GM12878 (cell line): ENCODE data around the gene PRR20C.
"Not testable (repeated sequence)": the region's sequence is repeated elsewhere in the genome, so short reads cannot be mapped to it uniquely, and the experiment has no call there.

ENCODE experiments used
- ATF7 ChIP-seq: fragments of 450-650 bp; IDR thresholded peaks from 2 replicates; pipeline ENCODE4 v1.6.1; 2016; ENCODE audit warnings: low read depth, mild to moderate bottlenecking
- EZH2 ChIP-seq: IDR thresholded peaks from 2 replicates; pipeline ENCODE4 v1.6.1; 2012; ENCODE audit warnings: low read depth, mild to moderate bottlenecking, control low read depth, inconsistent platforms, low read length, borderline replicate concordance; ENCODE audit not compliant: control insufficient read depth
- GABPA ChIP-seq: IDR thresholded peaks from 2 replicates; pipeline ENCODE4 v1.6.1; 2014; ENCODE audit warnings: antibody characterized with exemption, low read depth, mild to moderate bottlenecking, inconsistent platforms
- MXI1 ChIP-seq: fragments of 150-350 bp; IDR thresholded peaks from 2 replicates; pipeline ENCODE4 v1.6.1; 2011; ENCODE audit warnings: low read depth, mild to moderate bottlenecking, inconsistent platforms, low read length, improper control_type of control experiment
- NR2C1 ChIP-seq: fragments of 450-650 bp; IDR thresholded peaks from 2 replicates; pipeline ENCODE4 v1.6.1; 2017; ENCODE audit warnings: antibody characterized with exemption, mild to moderate bottlenecking, moderate library complexity
- POLR2A ChIP-seq: IDR thresholded peaks from 2 replicates; pipeline ENCODE4 v1.6.1; 2011; ENCODE audit warnings: low read depth, mild to moderate bottlenecking, low read length
- RFX5 ChIP-seq: IDR thresholded peaks from 2 replicates; pipeline ENCODE4 v1.6.1; 2011; ENCODE audit warnings: low read depth, low read length, improper control_type of control experiment
- USF2 ChIP-seq: IDR thresholded peaks from 2 replicates; pipeline ENCODE4 v1.6.1; 2011; ENCODE audit warnings: low read depth, low read length, improper control_type of control experiment, borderline replicate concordance
- TF ChIP-seq, protein P1 (sequence below), 3 experiments: IDR thresholded peaks in 2 of 3; conservative IDR thresholded peaks in 1 of 3; 2 replicates each; pipeline ENCODE4 v1.5.1; 2011; ENCODE audit warnings: low read depth in 3 of 3, low read length in 3 of 3, mild to moderate bottlenecking in 3 of 3, control low read depth in 2 of 3, moderate library complexity in 2 of 3, inconsistent platforms in 1 of 3, mixed read lengths in 1 of 3; ENCODE audit not compliant: control insufficient read depth in 2 of 3, insufficient read depth in 1 of 3; ENCODE audit errors: extremely low read depth in 1 of 3
- TF ChIP-seq, protein P2 (sequence below): IDR thresholded peaks from 2 replicates; pipeline ENCODE4 v1.6.1; 2012; ENCODE audit warnings: mild to moderate bottlenecking, low read depth, low read length

DNA sequence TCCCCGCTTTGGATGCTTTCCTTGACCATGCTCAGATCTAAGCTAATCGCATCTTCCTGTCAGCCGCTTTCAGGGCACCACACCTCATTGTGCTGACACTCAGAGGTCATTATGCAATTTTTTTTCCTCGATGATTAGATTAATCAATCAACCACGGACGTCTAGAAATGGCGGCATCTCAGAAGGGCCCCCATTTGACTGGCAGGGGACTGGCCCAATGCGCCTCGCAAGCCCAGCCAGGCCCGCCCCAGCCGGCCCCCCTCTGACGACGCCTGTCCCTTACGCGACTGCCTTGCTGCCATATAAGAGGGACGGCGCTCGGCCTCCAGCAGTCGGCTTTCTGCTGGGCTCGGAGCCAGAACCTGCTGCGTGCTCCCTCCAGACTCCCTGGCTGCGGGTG is 6.5 kb downstream of the PRR20C start, which contains the start of gene PRR20D:
- TF ChIP-seq NR2C1, GABPA, POLR2A, MXI1, RFX5, USF2, ATF7, EZH2: not testable (repeated sequence)
- TF ChIP-seq, protein P1, sequence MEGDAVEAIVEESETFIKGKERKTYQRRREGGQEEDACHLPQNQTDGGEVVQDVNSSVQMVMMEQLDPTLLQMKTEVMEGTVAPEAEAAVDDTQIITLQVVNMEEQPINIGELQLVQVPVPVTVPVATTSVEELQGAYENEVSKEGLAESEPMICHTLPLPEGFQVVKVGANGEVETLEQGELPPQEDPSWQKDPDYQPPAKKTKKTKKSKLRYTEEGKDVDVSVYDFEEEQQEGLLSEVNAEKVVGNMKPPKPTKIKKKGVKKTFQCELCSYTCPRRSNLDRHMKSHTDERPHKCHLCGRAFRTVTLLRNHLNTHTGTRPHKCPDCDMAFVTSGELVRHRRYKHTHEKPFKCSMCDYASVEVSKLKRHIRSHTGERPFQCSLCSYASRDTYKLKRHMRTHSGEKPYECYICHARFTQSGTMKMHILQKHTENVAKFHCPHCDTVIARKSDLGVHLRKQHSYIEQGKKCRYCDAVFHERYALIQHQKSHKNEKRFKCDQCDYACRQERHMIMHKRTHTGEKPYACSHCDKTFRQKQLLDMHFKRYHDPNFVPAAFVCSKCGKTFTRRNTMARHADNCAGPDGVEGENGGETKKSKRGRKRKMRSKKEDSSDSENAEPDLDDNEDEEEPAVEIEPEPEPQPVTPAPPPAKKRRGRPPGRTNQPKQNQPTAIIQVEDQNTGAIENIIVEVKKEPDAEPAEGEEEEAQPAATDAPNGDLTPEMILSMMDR (IDR thresholded peaks at IDR 0.05 in 2 of 3, conservative IDR thresholded peaks at IDR 0.05 in 1 of 3; ENCODE audit: control insufficient read depth in 2 of 3, extremely low read depth in 1 of 3, insufficient read depth in 1 of 3, low read depth in 3 of 3, low read length in 3 of 3): not testable (repeated sequence)
- TF ChIP-seq, protein P2, sequence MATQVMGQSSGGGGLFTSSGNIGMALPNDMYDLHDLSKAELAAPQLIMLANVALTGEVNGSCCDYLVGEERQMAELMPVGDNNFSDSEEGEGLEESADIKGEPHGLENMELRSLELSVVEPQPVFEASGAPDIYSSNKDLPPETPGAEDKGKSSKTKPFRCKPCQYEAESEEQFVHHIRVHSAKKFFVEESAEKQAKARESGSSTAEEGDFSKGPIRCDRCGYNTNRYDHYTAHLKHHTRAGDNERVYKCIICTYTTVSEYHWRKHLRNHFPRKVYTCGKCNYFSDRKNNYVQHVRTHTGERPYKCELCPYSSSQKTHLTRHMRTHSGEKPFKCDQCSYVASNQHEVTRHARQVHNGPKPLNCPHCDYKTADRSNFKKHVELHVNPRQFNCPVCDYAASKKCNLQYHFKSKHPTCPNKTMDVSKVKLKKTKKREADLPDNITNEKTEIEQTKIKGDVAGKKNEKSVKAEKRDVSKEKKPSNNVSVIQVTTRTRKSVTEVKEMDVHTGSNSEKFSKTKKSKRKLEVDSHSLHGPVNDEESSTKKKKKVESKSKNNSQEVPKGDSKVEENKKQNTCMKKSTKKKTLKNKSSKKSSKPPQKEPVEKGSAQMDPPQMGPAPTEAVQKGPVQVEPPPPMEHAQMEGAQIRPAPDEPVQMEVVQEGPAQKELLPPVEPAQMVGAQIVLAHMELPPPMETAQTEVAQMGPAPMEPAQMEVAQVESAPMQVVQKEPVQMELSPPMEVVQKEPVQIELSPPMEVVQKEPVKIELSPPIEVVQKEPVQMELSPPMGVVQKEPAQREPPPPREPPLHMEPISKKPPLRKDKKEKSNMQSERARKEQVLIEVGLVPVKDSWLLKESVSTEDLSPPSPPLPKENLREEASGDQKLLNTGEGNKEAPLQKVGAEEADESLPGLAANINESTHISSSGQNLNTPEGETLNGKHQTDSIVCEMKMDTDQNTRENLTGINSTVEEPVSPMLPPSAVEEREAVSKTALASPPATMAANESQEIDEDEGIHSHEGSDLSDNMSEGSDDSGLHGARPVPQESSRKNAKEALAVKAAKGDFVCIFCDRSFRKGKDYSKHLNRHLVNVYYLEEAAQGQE: not testable (repeated sequence)
